Kidney glomerular epithelial cell (primary cell): ENCODE results near the gene AMIGO1.

ENCODE experiments used
- DNase-seq: peaks from one replicate; lab custom pipeline; 2025; lab: John Stamatoyannopoulos, UW

Gene AMIGO1

GRCh38 chr1:109502364-109502851, 7.1 kb downstream of the AMIGO1 start:
- DNase-seq, result no peak

- no peak for DNase-seq
Measured at GRCh38 chr1:109501644-109502363, 7.7 kb downstream of the AMIGO1 start.

GRCh38 chr1:109500941-109501381, 8.6 kb downstream of the AMIGO1 start:
- DNase-seq, result no peak

GRCh38 chr1:109499661-109500536, 9.6 kb downstream of the AMIGO1 start:
- peak; percentile 87 for DNase-seq

GRCh38 chr1:109499081-109499480, 10.4 kb downstream of the AMIGO1 start:
- DNase-seq, result no peak

GRCh38 chr1:109498161-109498801, 11.2 kb downstream of the AMIGO1 start:
- no peak for DNase-seq

GRCh38 chr1:109497449-109498160, 11.9 kb downstream of the AMIGO1 start:
- no peak for DNase-seq

- DNase-seq, result no peak
Measured at GRCh38 chr1:109495738-109496137, 13.8 kb downstream of the AMIGO1 start.

GRCh38 chr1:109493805-109494539, 15.6 kb downstream of the AMIGO1 start, which contains the start of gene CYB561D1:
Gene CYB561D1 (plus strand): TSS chr1:109494094. CDS start chr1:109494140, 46 bp downstream.
- DNase-seq, result peak; percentile 87

GRCh38 chr1:109493227-109493626, 16.3 kb downstream of the AMIGO1 start:
- no peak for DNase-seq

GRCh38 chr1:109492779-109493178, 16.7 kb downstream of the AMIGO1 start:
- DNase-seq, result no peak

GRCh38 chr1:109491372-109491771, 18.2 kb downstream of the AMIGO1 start:
- no peak for DNase-seq

- no peak for DNase-seq
Measured at GRCh38 chr1:109490934-109491302, 18.6 kb downstream of the AMIGO1 start.

GRCh38 chr1:109490029-109490933, 19.2 kb downstream of the AMIGO1 start:
- DNase-seq, result peak; percentile 55

- DNase-seq, result no peak
Measured at GRCh38 chr1:109488696-109489095, 20.8 kb downstream of the AMIGO1 start.

GRCh38 chr1:109488201-109488600, 21.3 kb downstream of the AMIGO1 start:
- no peak for DNase-seq

GRCh38 chr1:109487261-109487660, 22.3 kb downstream of the AMIGO1 start:
- no peak for DNase-seq

- no peak for DNase-seq
Measured at GRCh38 chr1:109485001-109485400, 24.5 kb downstream of the AMIGO1 start.

GRCh38 chr1:109484519-109484975, 25.0 kb downstream of the AMIGO1 start:
- DNase-seq, result no peak
